CD4-positive, CD25-positive, alpha-beta regulatory T cell (primary cell): Measurements from ENCODE around the gene SEPTIN3. TPM values are rescaled to one million over a fixed set of nuclear protein-coding genes. Genes with fewer than 3 reads are reported as not detected.

Experiments
- ATAC-seq, 2 donors: fragments of 150-1000 bp; cut with Tn5 transposase; one replicate each; pipeline ENCODE4 v1.10.0; 2021; ENCODE audit warnings: low read depth in 2 of 2, moderate number of reproducible peaks in 2 of 2, moderate library complexity in 1 of 2
- DNase-seq, 3 donors: peaks; one replicate each; pipeline versions ENCODE4 v3.0.0 to v3.0.0-alpha.2; 2012 to 2022; ENCODE audit warnings: mixed read lengths in 1 of 3
- H3K27ac ChIP-seq: one replicate; pipeline ENCODE4 v1.7.0; 2013; ENCODE audit warnings: mild to moderate bottlenecking, low read length; ENCODE audit not compliant: insufficient read depth, poor library complexity, severe bottlenecking
- H3K27me3 ChIP-seq: one replicate; pipeline ENCODE4 v1.7.0; 2013; ENCODE audit warnings: low read length; ENCODE audit not compliant: control insufficient read depth, insufficient read depth
- H3K36me3 ChIP-seq: one replicate; pipeline ENCODE4 v1.7.0; 2013; ENCODE audit warnings: mild to moderate bottlenecking, low read length, moderate library complexity; ENCODE audit not compliant: control insufficient read depth, insufficient read depth
- H3K4me1 ChIP-seq: 2 replicates; pipeline ENCODE4 v1.7.0; 2013; ENCODE audit warnings: mild to moderate bottlenecking, low read length; ENCODE audit not compliant: insufficient read depth, control insufficient read depth, poor library complexity, severe bottlenecking
- H3K4me3 ChIP-seq: one replicate; pipeline ENCODE4 v1.7.0; 2013; ENCODE audit warnings: low read depth, mild to moderate bottlenecking, low read length, moderate library complexity
- H3K9me3 ChIP-seq, 2 experiments: 1 replicate in 1 of 2; 2 replicates in 1 of 2; pipeline ENCODE4 v1.7.0; 2013; ENCODE audit warnings: low read length in 2 of 2, mild to moderate bottlenecking in 1 of 2, moderate library complexity in 1 of 2; ENCODE audit not compliant: control insufficient read depth in 2 of 2
- H3K27ac Mint-ChIP-seq, 3 donors: one replicate each; pipeline ENCODE4 v1.8.0; 2020 to 2022; ENCODE audit warnings: mild to moderate bottlenecking in 3 of 3, mixed read lengths in 3 of 3, moderate library complexity in 2 of 3
- H3K27me3 Mint-ChIP-seq: one replicate; pipeline ENCODE4 v1.8.0; 2022; ENCODE audit warnings: mild to moderate bottlenecking, mixed read lengths
- H3K36me3 Mint-ChIP-seq: one replicate; pipeline ENCODE4 v1.8.0; 2020; ENCODE audit warnings: mixed read lengths
- H3K4me1 Mint-ChIP-seq, 4 donors: one replicate each; pipeline ENCODE4 v1.8.0; 2020 to 2022; ENCODE audit warnings: mixed read lengths in 4 of 4, mild to moderate bottlenecking in 1 of 4
- H3K4me3 Mint-ChIP-seq, 4 donors: one replicate each; pipeline ENCODE4 v1.8.0; 2020 to 2022; ENCODE audit warnings: mild to moderate bottlenecking in 4 of 4, mixed read lengths in 4 of 4, moderate library complexity in 3 of 4
- H3K9me3 Mint-ChIP-seq, 7 donors: one replicate each; pipeline ENCODE4 v1.8.0; 2020 to 2022; ENCODE audit warnings: mixed read lengths in 7 of 7, mild to moderate bottlenecking in 3 of 7, moderate library complexity in 2 of 7
- polyA plus RNA-seq, 4 donors: library from polyadenylated mRNA; unstranded; fragments of 300-500 nt; fragmentation: Illumina TruSeq; gene quantifications; one replicate each; pipeline ENCODE4 v1.2.3, GENCODE V29; 2021
- total RNA-seq: library from RNA; stranded (reverse); gene quantifications from one replicate; pipeline ENCODE4 v1.2.3, GENCODE V29; 2022

Gene SEPTIN3
- total and polyA plus RNA-seq, 5 donors from 2014 or later = 0.11 to 0.67 (median 0.44) TPM; not detected in 1

GRCh38 chr22:41927813-41928212 is 41.4 kb upstream of the SEPTIN3 start:
- DNase-seq (no peak), ATAC-seq (no peak)
- peaks cover 0 to 32% (median 4%) of the 10 kb centered on the region in 4 donors for H3K4me1 Mint-ChIP-seq
- Histone ChIP-seq H3K9me3 (no peaks in the 10 kb centered on the region), H3K4me3 (no peak overlapping the region), H3K27ac (no peak overlapping the region), H3K27me3 (no peaks in the 10 kb centered on the region), H3K36me3 (no peaks in the 10 kb centered on the region), H3K4me1 (peaks cover 12% of the 10 kb centered on the region)
- H3K27me3 Mint-ChIP-seq = peaks cover 13% of the 10 kb centered on the region
- H3K36me3 Mint-ChIP-seq = no peaks in the 10 kb centered on the region
- no peaks in the 10 kb centered on the region for H3K9me3 Mint-ChIP-seq
- H3K4me3 Mint-ChIP-seq = peak overlapping the region; percentile 70 to 83 (median 75)
- peak overlapping the region; percentile 62 to 96 (median 78) for H3K27ac Mint-ChIP-seq

GRCh38 chr22:41928593-41929417 is 40.4 kb upstream of the SEPTIN3 start:
- no peaks in the 10 kb centered on the region for H3K9me3 Mint-ChIP-seq
- Histone ChIP-seq H3K4me3 (no peak overlapping the region), H3K27ac (no peak overlapping the region), H3K27me3 (no peaks in the 10 kb centered on the region), H3K4me1 (peaks cover 12% of the 10 kb centered on the region), H3K9me3 (no peaks in the 10 kb centered on the region), H3K36me3 (no peaks in the 10 kb centered on the region)
- DNase-seq (no peak), ATAC-seq (no peak)
- peak overlapping the region in 2 of 4 donors; percentile 16 to 29 for H3K4me3 Mint-ChIP-seq
- peaks cover 0 to 32% (median 4%) of the 10 kb centered on the region in 4 donors for H3K4me1 Mint-ChIP-seq
- H3K27ac Mint-ChIP-seq = peak overlapping the region in 2 of 3 donors; percentile 20 to 90
- no peaks in the 10 kb centered on the region for H3K36me3 Mint-ChIP-seq
- peaks cover 13% of the 10 kb centered on the region for H3K27me3 Mint-ChIP-seq

- peaks cover 0 to 32% (median 5%) of the 10 kb centered on the region in 4 donors for H3K4me1 Mint-ChIP-seq
- H3K27me3 Mint-ChIP-seq = peaks cover 13% of the 10 kb centered on the region
- Histone ChIP-seq H3K9me3 (no peaks in the 10 kb centered on the region), H3K27ac (no peak overlapping the region), H3K4me3 (no peak overlapping the region), H3K36me3 (no peaks in the 10 kb centered on the region), H3K27me3 (no peaks in the 10 kb centered on the region), H3K4me1 (peaks cover 12% of the 10 kb centered on the region)
- peak overlapping the region in 1 of 4 donors; percentile 29 for H3K4me3 Mint-ChIP-seq
- H3K36me3 Mint-ChIP-seq = no peaks in the 10 kb centered on the region
- H3K9me3 Mint-ChIP-seq = no peaks in the 10 kb centered on the region
- ATAC-seq (no peak), DNase-seq (no peak)
- peak overlapping the region in 2 of 3 donors; percentile 20 to 90 for H3K27ac Mint-ChIP-seq
These were observed 39.8 kb upstream of the SEPTIN3 start for GRCh38 chr22:41929418-41929810.

- peak overlapping the region in 2 of 3 donors; percentile 38 to 80 for H3K27ac Mint-ChIP-seq
- Histone ChIP-seq H3K27ac (no peak overlapping the region), H3K27me3 (no peaks in the 10 kb centered on the region), H3K4me1 (peaks cover 3% of the 10 kb centered on the region), H3K9me3 (no peaks in the 10 kb centered on the region), H3K36me3 (no peaks in the 10 kb centered on the region), H3K4me3 (no peak overlapping the region)
- no peaks in the 10 kb centered on the region for H3K9me3 Mint-ChIP-seq
- peaks cover 0 to 26% (median 7%) of the 10 kb centered on the region in 4 donors for H3K4me1 Mint-ChIP-seq
- no peak for DNase-seq
- no peaks in the 10 kb centered on the region for H3K36me3 Mint-ChIP-seq
- peaks cover 8% of the 10 kb centered on the region for H3K27me3 Mint-ChIP-seq
- peak overlapping the region in 2 of 4 donors; percentile 35 to 43 for H3K4me3 Mint-ChIP-seq
- ATAC-seq = no peak
These were observed 37.5 kb upstream of the SEPTIN3 start for GRCh38 chr22:41931701-41932269.

GRCh38 chr22:41932353-41932752 is 36.9 kb upstream of the SEPTIN3 start:
- Mint-ChIP-seq H3K9me3 (no peaks in the 10 kb centered on the region), H3K4me3 (peak overlapping the region in 1 of 4 donors; percentile 35), H3K4me1 (peaks cover 0 to 26% (median 8%) of the 10 kb centered on the region in 4 donors), H3K27ac (peak overlapping the region; percentile 41 to 92 (median 56)), H3K27me3 (peaks cover 2% of the 10 kb centered on the region), H3K36me3 (peaks cover under 1% of the 10 kb centered on the region)
- no peaks in the 10 kb centered on the region for H3K36me3 ChIP-seq
- H3K27ac ChIP-seq = no peak overlapping the region
- peaks cover 2% of the 10 kb centered on the region for H3K4me1 ChIP-seq
- no peaks in the 10 kb centered on the region for H3K27me3 ChIP-seq
- DNase-seq = no peak
- H3K9me3 ChIP-seq = no peaks in the 10 kb centered on the region
- ATAC-seq = no peak
- no peak overlapping the region for H3K4me3 ChIP-seq

GRCh38 chr22:41933411-41934177 is 35.6 kb upstream of the SEPTIN3 start:
- no peaks in the 10 kb centered on the region for H3K27me3 ChIP-seq
- Mint-ChIP-seq H3K4me1 (peaks cover 0 to 28% (median 14%) of the 10 kb centered on the region in 4 donors), H3K9me3 (no peaks in the 10 kb centered on the region), H3K4me3 (no peak overlapping the region), H3K36me3 (peaks cover 3% of the 10 kb centered on the region), H3K27me3 (no peaks in the 10 kb centered on the region), H3K27ac (peak overlapping the region in 1 of 3 donors; percentile 67)
- ATAC-seq = no peak
- peaks cover 11% of the 10 kb centered on the region for H3K4me1 ChIP-seq
- no peaks in the 10 kb centered on the region for H3K36me3 ChIP-seq
- no peak overlapping the region for H3K27ac ChIP-seq
- no peak for DNase-seq
- no peaks in the 10 kb centered on the region for H3K9me3 ChIP-seq
- no peak overlapping the region for H3K4me3 ChIP-seq

GRCh38 chr22:41934284-41935014 is 34.8 kb upstream of the SEPTIN3 start:
- H3K4me1 ChIP-seq = peaks cover 19% of the 10 kb centered on the region
- H3K9me3 ChIP-seq = no peaks in the 10 kb centered on the region
- peaks cover 4 to 33% (median 18%) of the 10 kb centered on the region in 4 donors for H3K4me1 Mint-ChIP-seq
- no peak overlapping the region for H3K27ac ChIP-seq
- peak overlapping the region in 1 of 4 donors; percentile 38 for H3K4me3 Mint-ChIP-seq
- no peak overlapping the region for H3K4me3 ChIP-seq
- H3K36me3 Mint-ChIP-seq = peaks cover 3% of the 10 kb centered on the region
- no peaks in the 10 kb centered on the region for H3K36me3 ChIP-seq
- no peaks in the 10 kb centered on the region for H3K27me3 ChIP-seq
- H3K27me3 Mint-ChIP-seq = no peaks in the 10 kb centered on the region
- DNase-seq (no peak), ATAC-seq (no peak)
- H3K27ac Mint-ChIP-seq = peak overlapping the region in 2 of 3 donors; percentile 63 to 67
- H3K9me3 Mint-ChIP-seq = no peaks in the 10 kb centered on the region
